ENCODE results near the gene BEGAIN. TPM values are rescaled to one million over a fixed set of nuclear protein-coding genes. Genes with fewer than 3 reads are reported as not detected.

Gene BEGAIN
- total and polyA plus RNA-seq, 2 of the 8 experiments (the other 6 are each of a cell fraction or from before 2014, with no cell fraction given): 2.9 to 3.0 TPM

- TF ChIP-seq ATF2 (IDR thresholded peaks at IDR 0.05; ENCODE audit: low read length) (no peak), CTBP2 (IDR thresholded peaks at IDR 0.05; ENCODE audit: borderline replicate concordance, insufficient read depth, insufficient read length, low read length) (no peak), BACH1 (IDR thresholded peaks at IDR 0.05; ENCODE audit: low read length) (no peak), ZNF274 (IDR thresholded peaks at IDR 0.05; ENCODE audit: borderline replicate concordance, extremely low read depth, low read length) (no peak), RFX5 (IDR thresholded peaks at IDR 0.05; ENCODE audit: borderline replicate concordance, low read depth, low read length) (no peak), TAF1 (IDR thresholded peaks at IDR 0.05; ENCODE audit: low read depth, low read length) (no peak)
Observed at GRCh38 chr14:100589071-100589759, 2.0 kb upstream of the BEGAIN start (continued).

All from H1 (cell line).